Tibial nerve (tissue), 4 donors: ENCODE measurements around the gene PITX1. TPM values are rescaled to one million over a fixed set of nuclear protein-coding genes. Genes with fewer than 3 reads are reported as not detected.

ENCODE experiments used
- DNase-seq, 2 donors: peaks; one replicate each; pipeline ENCODE4 v3.0.0-alpha.2; 2019; ENCODE audit warnings: low spot score in 2 of 2
- H3K27ac ChIP-seq, 4 donors: fragments of 200-600 bp; sonication (generic) in 3 of 4; one replicate each; pipeline ENCODE4 v1.5.1; 2017 to 2019; ENCODE audit warnings: mild to moderate bottlenecking in 1 of 4
- H3K27me3 ChIP-seq, 2 donors: fragments of 200-600 bp; sonication (generic) in 1 of 2; one replicate each; pipeline versions ENCODE4 v1.5.1 to v1.6.0; 2017 to 2019
- H3K36me3 ChIP-seq, 3 donors: fragments of 200-600 bp; sonication (generic); one replicate each; pipeline ENCODE4 v1.5.1; 2018 to 2019
- H3K4me1 ChIP-seq, 4 donors: fragments of 200-600 bp; sonication (generic) in 3 of 4; one replicate each; pipeline ENCODE4 v1.5.1; 2017 to 2019
- H3K4me3 ChIP-seq, 4 donors: fragments of 200-600 bp; sonication (generic) in 3 of 4; one replicate each; pipeline ENCODE4 v1.5.1; 2017 to 2019; ENCODE audit warnings: mild to moderate bottlenecking in 1 of 4, moderate library complexity in 1 of 4
- H3K9me3 ChIP-seq, 4 donors: fragments of 200-600 bp; sonication (generic) in 3 of 4; one replicate each; pipeline ENCODE4 v1.5.1; 2017 to 2019
- EP300 ChIP-seq, 2 donors: sonication (generic); formaldehyde crosslinking; IDR thresholded peaks; one replicate each; pipeline ENCODE4 v1.6.1; 2017; ENCODE audit warnings: antibody characterized with exemption in 2 of 2, mild to moderate bottlenecking in 1 of 2
- POLR2A ChIP-seq, 2 donors: fragments of 450-650 bp; IDR thresholded peaks; one replicate each; pipeline ENCODE4 v1.6.1; 2017; ENCODE audit warnings: antibody characterized with exemption in 2 of 2, mild to moderate bottlenecking in 2 of 2, moderate library complexity in 2 of 2
- WGBS, 2 donors: methylation state at CpG; one replicate each; pipeline ENCODE4 v1.1.5; 2018; 5-methylcytosine and 5-hydroxymethylcytosine counted together
- total RNA-seq, 4 donors: library from RNA; depleted of rRNA; stranded (reverse); fragments of >200 nt; gene quantifications; one replicate each; pipeline ENCODE4 v1.1.0, GENCODE V29; 2016
- TF ChIP-seq, protein P1 (sequence below), 5 experiments: fragments of 200-600 bp in 3 of 5; fragments of 450-650 bp in 2 of 5; sonication (generic) in 3 of 5; IDR thresholded peaks; one replicate each; pipeline ENCODE4 v1.5.1; 2016 to 2019; ENCODE audit warnings: antibody characterized with exemption in 5 of 5, mild to moderate bottlenecking in 3 of 5, moderate library complexity in 2 of 5

PITX1 gene
- total RNA-seq, 4 donors from 2014 or later: 1.1 to 5.4 (median 3.0) TPM

DNA sequence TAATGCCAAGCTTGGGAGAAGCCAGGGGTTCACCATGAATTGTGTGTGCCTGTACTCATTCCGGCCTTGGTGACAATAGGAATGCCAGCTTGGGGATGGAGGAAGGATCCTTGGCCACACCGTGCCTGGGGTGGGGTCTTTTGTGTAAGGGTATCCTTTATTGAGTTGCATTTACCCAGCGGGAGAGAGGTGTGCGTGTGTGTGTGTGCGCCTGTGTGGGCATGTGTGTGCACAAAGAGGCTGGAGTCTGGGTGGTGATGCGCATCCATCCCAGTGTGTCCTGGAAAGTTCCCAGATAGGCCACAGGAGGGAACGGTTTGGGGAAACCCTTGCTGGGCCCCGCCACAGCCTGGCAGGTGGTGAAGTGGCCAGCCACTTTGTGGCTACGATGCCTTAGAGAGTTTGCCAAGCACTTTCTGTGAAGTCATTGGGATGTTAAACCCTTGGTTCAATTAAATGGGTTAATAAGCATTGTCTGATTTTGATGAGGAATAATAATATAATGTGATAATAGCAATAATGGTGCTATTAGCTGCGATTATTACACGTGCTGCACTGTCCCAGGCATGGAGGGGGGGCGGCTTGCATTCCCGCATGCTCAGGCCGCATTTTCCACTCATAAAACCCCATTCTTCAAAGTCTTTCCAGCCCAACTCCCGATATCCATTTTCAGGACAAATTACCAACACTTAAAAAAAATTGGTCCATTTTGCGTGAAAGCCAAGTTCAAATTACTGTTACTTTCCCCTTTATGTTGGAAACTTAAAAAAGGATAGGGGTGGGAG, 13.7 kb downstream of the PITX1 start:
- H3K4me3 ChIP-seq: no peak overlapping the region
- no peak for DNase-seq
- 77 to 79% methylated on average over 16 of the region's 16 CpGs for WGBS, 2 donors
- H3K4me1 ChIP-seq: no peaks in the 10 kb centered on the region
- H3K9me3 ChIP-seq: no peaks in the 10 kb centered on the region
- TF ChIP-seq POLR2A (IDR thresholded peaks at IDR 0.05) (no peak), EP300 (IDR thresholded peaks at IDR 0.05) (no peak)
- TF ChIP-seq, protein P1, sequence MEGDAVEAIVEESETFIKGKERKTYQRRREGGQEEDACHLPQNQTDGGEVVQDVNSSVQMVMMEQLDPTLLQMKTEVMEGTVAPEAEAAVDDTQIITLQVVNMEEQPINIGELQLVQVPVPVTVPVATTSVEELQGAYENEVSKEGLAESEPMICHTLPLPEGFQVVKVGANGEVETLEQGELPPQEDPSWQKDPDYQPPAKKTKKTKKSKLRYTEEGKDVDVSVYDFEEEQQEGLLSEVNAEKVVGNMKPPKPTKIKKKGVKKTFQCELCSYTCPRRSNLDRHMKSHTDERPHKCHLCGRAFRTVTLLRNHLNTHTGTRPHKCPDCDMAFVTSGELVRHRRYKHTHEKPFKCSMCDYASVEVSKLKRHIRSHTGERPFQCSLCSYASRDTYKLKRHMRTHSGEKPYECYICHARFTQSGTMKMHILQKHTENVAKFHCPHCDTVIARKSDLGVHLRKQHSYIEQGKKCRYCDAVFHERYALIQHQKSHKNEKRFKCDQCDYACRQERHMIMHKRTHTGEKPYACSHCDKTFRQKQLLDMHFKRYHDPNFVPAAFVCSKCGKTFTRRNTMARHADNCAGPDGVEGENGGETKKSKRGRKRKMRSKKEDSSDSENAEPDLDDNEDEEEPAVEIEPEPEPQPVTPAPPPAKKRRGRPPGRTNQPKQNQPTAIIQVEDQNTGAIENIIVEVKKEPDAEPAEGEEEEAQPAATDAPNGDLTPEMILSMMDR (IDR thresholded peaks at IDR 0.05): no peak
- H3K27me3 ChIP-seq: no peaks in the 10 kb centered on the region
- no peaks in the 10 kb centered on the region for H3K36me3 ChIP-seq
- no peak overlapping the region for H3K27ac ChIP-seq

DNA sequence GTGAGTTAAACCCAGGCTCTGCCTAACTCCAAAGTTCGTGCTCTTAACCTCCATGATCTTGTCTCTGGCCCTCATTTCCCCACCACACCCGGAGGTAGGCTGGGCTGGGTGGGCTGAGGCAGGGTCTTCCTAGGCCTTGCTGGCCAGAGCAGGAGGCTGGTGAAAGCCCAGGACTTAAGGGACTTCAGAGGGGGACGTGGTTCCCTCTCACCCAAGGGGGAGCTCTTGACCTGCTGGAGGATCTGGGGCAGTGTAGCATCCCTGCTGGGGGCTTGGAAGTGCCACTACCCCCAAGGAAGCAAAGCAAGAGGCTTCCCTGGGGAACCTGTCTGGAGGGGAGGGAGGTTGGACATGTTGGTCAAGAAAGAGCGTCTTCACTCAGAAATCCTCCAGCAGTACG, 14.7 kb downstream of the PITX1 start:
- no peaks in the 10 kb centered on the region for H3K36me3 ChIP-seq
- H3K9me3 ChIP-seq: no peaks in the 10 kb centered on the region
- H3K27ac ChIP-seq: no peak overlapping the region
- peaks cover 0 to 5% (median 0%) of the 10 kb centered on the region in 4 donors for H3K4me1 ChIP-seq
- TF ChIP-seq, protein P1 (IDR thresholded peaks at IDR 0.05): no peak
- no peak for TF ChIP-seq POLR2A (IDR thresholded peaks at IDR 0.05)
- no peak for TF ChIP-seq EP300 (IDR thresholded peaks at IDR 0.05)
- 87 to 90% methylated on average over 5 of the region's 5 CpGs for WGBS, 2 donors
- no peak for DNase-seq
- no peak overlapping the region for H3K4me3 ChIP-seq
- no peaks in the 10 kb centered on the region for H3K27me3 ChIP-seq

DNA sequence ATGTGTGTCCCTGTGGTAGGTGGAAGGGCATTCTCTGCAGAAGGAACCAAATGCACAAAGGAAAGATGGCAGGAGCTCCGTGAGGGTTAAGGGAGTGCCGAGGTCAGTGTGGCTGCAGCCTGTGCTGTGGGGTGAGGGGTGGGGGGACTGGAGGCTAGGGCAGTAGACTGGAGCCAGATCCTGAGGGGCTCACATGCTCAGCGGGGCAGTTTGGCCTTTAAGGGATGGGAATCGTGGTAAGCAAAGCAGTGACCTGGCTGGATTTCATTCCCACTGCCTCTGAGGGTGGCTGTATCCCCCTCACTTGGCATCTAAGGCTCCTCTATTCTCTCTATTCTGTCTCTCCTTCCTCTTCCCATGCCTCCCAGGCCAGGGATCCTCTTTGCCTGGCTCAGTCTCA, 15.6 kb downstream of the PITX1 start:
- H3K4me1 ChIP-seq: peaks cover 0 to 9% (median 0%) of the 10 kb centered on the region in 4 donors
- no peak overlapping the region for H3K27ac ChIP-seq
- H3K4me3 ChIP-seq: no peak overlapping the region
- H3K9me3 ChIP-seq: no peaks in the 10 kb centered on the region
- H3K36me3 ChIP-seq: no peaks in the 10 kb centered on the region
- DNase-seq: no peak
- H3K27me3 ChIP-seq: no peaks in the 10 kb centered on the region
- WGBS, 2 donors: 83 to 87% methylated on average over 4 of the region's 4 CpGs
- TF ChIP-seq POLR2A (IDR thresholded peaks at IDR 0.05) (no peak), EP300 (IDR thresholded peaks at IDR 0.05) (no peak)
- TF ChIP-seq, protein P1 (IDR thresholded peaks at IDR 0.05): no peak

DNA sequence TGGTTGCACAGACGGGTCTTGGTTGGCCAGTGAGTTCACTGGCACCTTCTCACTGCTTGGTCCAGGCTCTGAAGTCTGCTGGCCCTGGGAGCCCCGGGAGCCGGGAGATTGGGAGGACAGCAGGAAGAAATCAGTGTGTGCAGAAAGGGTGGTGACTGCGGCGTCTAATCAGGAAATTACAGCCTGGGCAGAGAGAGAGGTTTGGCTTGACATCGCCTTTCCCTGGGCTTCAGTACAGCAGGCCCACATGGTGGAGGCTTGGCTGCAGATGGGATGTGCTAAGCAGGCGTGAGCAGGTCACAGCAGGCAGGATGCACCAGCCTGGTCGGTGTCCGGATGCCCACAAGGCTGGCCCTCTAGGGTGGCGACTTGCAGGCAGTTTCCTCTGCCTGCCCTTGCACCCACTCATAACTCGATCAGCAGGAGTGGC, 17.2 kb downstream of the PITX1 start:
- DNase-seq: no peak
- no peak overlapping the region for H3K27ac ChIP-seq
- TF ChIP-seq, protein P1 (IDR thresholded peaks at IDR 0.05): no peak
- TF ChIP-seq EP300 (IDR thresholded peaks at IDR 0.05) (no peak), POLR2A (IDR thresholded peaks at IDR 0.05) (no peak)
- H3K4me3 ChIP-seq: no peak overlapping the region
- peaks cover 0 to 9% (median 0%) of the 10 kb centered on the region in 4 donors for H3K4me1 ChIP-seq
- WGBS, 2 donors: 80 to 85% methylated on average over 11 of the region's 11 CpGs
- peaks cover 0 to under 1% (median 0%) of the 10 kb centered on the region in 3 donors for H3K36me3 ChIP-seq
- no peaks in the 10 kb centered on the region for H3K9me3 ChIP-seq
- H3K27me3 ChIP-seq: no peaks in the 10 kb centered on the region

DNA sequence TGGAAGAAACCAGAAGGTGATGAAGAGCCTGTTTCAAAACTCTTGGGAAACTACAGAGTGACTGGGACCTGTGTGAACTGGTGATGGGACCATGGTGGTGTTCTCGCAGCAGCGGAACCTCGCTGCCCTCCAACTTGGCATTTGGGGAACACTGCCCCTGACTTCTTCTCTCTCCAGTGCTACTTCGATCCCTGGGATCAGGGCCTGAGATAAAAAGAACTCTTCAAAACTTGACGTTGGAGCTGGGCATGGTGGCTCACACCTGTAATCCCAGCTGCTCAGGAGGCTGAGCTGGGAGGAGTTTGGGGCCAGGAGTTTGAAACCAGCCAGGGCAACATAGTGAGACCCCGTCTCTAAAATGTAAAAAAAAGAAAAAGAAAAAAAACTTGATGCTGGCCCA, 18.1 kb downstream of the PITX1 start:
- no peaks in the 10 kb centered on the region for H3K27me3 ChIP-seq
- H3K27ac ChIP-seq: no peak overlapping the region
- no peak for DNase-seq
- peaks cover 0 to 9% (median 0%) of the 10 kb centered on the region in 4 donors for H3K4me1 ChIP-seq
- no peaks in the 10 kb centered on the region for H3K9me3 ChIP-seq
- H3K36me3 ChIP-seq: peaks cover 0 to 8% (median 0%) of the 10 kb centered on the region in 3 donors
- 87 to 93% methylated on average over 6 of the region's 6 CpGs for WGBS, 2 donors
- no peak for TF ChIP-seq POLR2A (IDR thresholded peaks at IDR 0.05)
- no peak for TF ChIP-seq EP300 (IDR thresholded peaks at IDR 0.05)
- TF ChIP-seq, protein P1 (IDR thresholded peaks at IDR 0.05): no peak
- no peak overlapping the region for H3K4me3 ChIP-seq
